Endothelial cell of umbilical vein (primary cell): Measurements from ENCODE around the gene RSL1D1. TPM values are rescaled to one million over a fixed set of nuclear protein-coding genes. Genes with fewer than 3 reads are reported as not detected.

Experiments
- BruUV-seq: library from RNA; stranded (reverse); fragments of 400-500 nt; replicated peaks from 2 replicates; lab custom pipeline; 2021; lab: Mats Ljungman, UMichigan
- CTCF ChIA-PET: fragments of 300-600, 350-600 bp; sonication (Branson Sonifier 250); formaldehyde crosslinking; loops from one replicate; lab custom pipeline; 2021; ENCODE audit warnings: antibody characterized with exemption, inconsistent platforms; lab: Charles Lee
- POLR2A ChIA-PET: fragments of 300-600, 350-600 bp; sonication (Branson Sonifier 250); formaldehyde crosslinking; loops from one replicate; lab custom pipeline; 2021; ENCODE audit warnings: antibody characterized with exemption, inconsistent platforms; lab: Charles Lee
- DNase-seq: peaks from one replicate; pipeline ENCODE4 v3.0.0-alpha.2; 2011; ENCODE audit warnings: low read depth, low spot score
- FAIRE-seq: peaks from 2 replicates; lab custom pipeline; 2011; peaks lifted over from hg19 to GRCh38; lab: Jason Lieb, UNC
- H2AFZ ChIP-seq: 2 replicates; pipeline ENCODE4 v1.6.0; 2012; ENCODE audit warnings: low read depth, low read length, control low read depth, inconsistent platforms
- H3K27ac ChIP-seq: 2 replicates; pipeline ENCODE4 v1.5.1; 2011; ENCODE audit warnings: low read depth, mild to moderate bottlenecking, control low read depth, low read length, moderate library complexity; ENCODE audit not compliant: insufficient read depth
- H3K27me3 ChIP-seq, 2 experiments: 2 replicates each; pipeline versions ENCODE4 v1.6.0 to v1.6.1; 2011; ENCODE audit warnings: low read length in 2 of 2, mixed read lengths in 1 of 2; ENCODE audit not compliant: control insufficient read depth in 2 of 2, insufficient read depth in 2 of 2
- H3K36me3 ChIP-seq, 2 experiments: 2 replicates in 1 of 2; 3 replicates in 1 of 2; pipeline ENCODE4 v1.5.1; 2011; ENCODE audit warnings: low read length in 2 of 2, mild to moderate bottlenecking in 1 of 2, moderate library complexity in 1 of 2; ENCODE audit not compliant: control insufficient read depth in 2 of 2, insufficient read depth in 2 of 2; ENCODE audit errors: extremely low read depth in 1 of 2
- H3K4me1 ChIP-seq: 3 replicates; pipeline ENCODE4 v1.5.1; 2011; ENCODE audit warnings: mild to moderate bottlenecking, low read length; ENCODE audit not compliant: control insufficient read depth, insufficient read depth; ENCODE audit errors: extremely low read depth
- H3K4me2 ChIP-seq: 2 replicates; pipeline ENCODE4 v1.6.1; 2011; ENCODE audit warnings: low read length, control low read depth, mixed read lengths; ENCODE audit not compliant: insufficient read depth
- H3K4me3 ChIP-seq, 3 experiments: fragments of 200-600 bp in 1 of 3; sonication (generic), shearing (Covaris generic) in 1 of 3; replicated peaks in 1 of 3; 2 replicates each; pipeline ENCODE4 v1.5.1; 2011 to 2016; ENCODE audit warnings: control low read depth in 3 of 3, low read length in 3 of 3, mild to moderate bottlenecking in 2 of 3, inconsistent platforms in 1 of 3, low read depth in 1 of 3, moderate library complexity in 1 of 3; ENCODE audit not compliant: insufficient read depth in 1 of 3
- H3K79me2 ChIP-seq: 2 replicates; pipeline ENCODE4 v1.6.0; 2012; ENCODE audit warnings: low read length, inconsistent platforms; ENCODE audit not compliant: control insufficient read depth, insufficient read depth
- H3K9ac ChIP-seq: replicated peaks from 2 replicates; pipeline ENCODE3; 2011; ENCODE audit warnings: low read length, control low read depth; ENCODE audit not compliant: insufficient read depth; ENCODE audit errors: extremely low read depth
- H3K9me1 ChIP-seq: replicated peaks from 3 replicates; pipeline ENCODE4 v1.6.0; 2011; ENCODE audit warnings: mild to moderate bottlenecking, low read length; ENCODE audit not compliant: control insufficient read depth, insufficient read depth; ENCODE audit errors: extremely low read depth
- H3K9me3 ChIP-seq: replicated peaks from 2 replicates; pipeline ENCODE4 v1.5.1; 2012; ENCODE audit warnings: low read length, inconsistent platforms; ENCODE audit not compliant: control insufficient read depth, insufficient read depth
- H4K20me1 ChIP-seq: replicated peaks from 2 replicates; pipeline ENCODE3; 2011; ENCODE audit warnings: mild to moderate bottlenecking, low read length; ENCODE audit not compliant: control insufficient read depth, insufficient read depth; ENCODE audit errors: extremely low read depth
- CTCF ChIP-seq, 2 donors: IDR thresholded peaks; 1 replicate in 1 of 2; 2 replicates in 1 of 2; pipeline ENCODE4 v1.5.1; 2011; ENCODE audit warnings: low read length in 2 of 2, mild to moderate bottlenecking in 2 of 2, moderate library complexity in 2 of 2, control low read depth in 1 of 2, inconsistent platforms in 1 of 2, low read depth in 1 of 2; ENCODE audit not compliant: insufficient read depth in 1 of 2; ENCODE audit errors: extremely low read depth in 1 of 2
- EZH2 ChIP-seq: IDR thresholded peaks from 2 replicates; pipeline ENCODE4 v1.6.1; 2012; ENCODE audit warnings: borderline replicate concordance, low read depth, mild to moderate bottlenecking, moderate library complexity, low read length, inconsistent platforms; ENCODE audit not compliant: severe bottlenecking
- GATA2 ChIP-seq: IDR thresholded peaks from 2 replicates; pipeline ENCODE4 v1.7.0; 2011; ENCODE audit warnings: low read depth, mild to moderate bottlenecking, moderate library complexity, mixed read lengths, low read length; ENCODE audit not compliant: insufficient read length, insufficient read depth
- JUN ChIP-seq: IDR thresholded peaks from 2 replicates; pipeline ENCODE4 v1.6.1; 2011; ENCODE audit warnings: borderline replicate concordance, low read depth; ENCODE audit not compliant: insufficient read length, insufficient read depth
- MAX ChIP-seq: IDR thresholded peaks from 2 replicates; pipeline ENCODE4 v1.6.1; 2011; ENCODE audit not compliant: insufficient read depth, insufficient read length
- MYC ChIP-seq: IDR thresholded peaks from one replicate; pipeline ENCODE4 v1.6.1; 2011; ENCODE audit warnings: mild to moderate bottlenecking, low read depth, low read length
- POLR2A ChIP-seq: IDR thresholded peaks from 2 replicates; pipeline ENCODE4 v1.6.1; 2012; ENCODE audit warnings: low read depth, mild to moderate bottlenecking, control low read depth, low read length
- POLR2AphosphoS5 ChIP-seq: IDR thresholded peaks from 2 replicates; pipeline ENCODE4 v1.6.1; 2012; ENCODE audit warnings: low read depth, mild to moderate bottlenecking, control low read depth, low read length, moderate library complexity; ENCODE audit not compliant: insufficient read depth
- dilution Hi-C: fragments of 300-500 bp; cut with MboI; formaldehyde crosslinking; loops from one replicate; pipeline ENCODE4 v1.15.0; 2019; ENCODE audit warnings: low sequenced_read_pairs; ENCODE audit not compliant: extremely low pct_ligation_motif_present
- intact Hi-C: fragments of 100-400 bp; cut with micrococcal nuclease; formaldehyde crosslinking; loops from one replicate; pipeline ENCODE4 v1.10.0; 2022
- polyA plus RNA-seq, 4 experiments: library from polyadenylated mRNA; depleted of rRNA in 3 of 4; stranded (reverse) in 3 of 4; unstranded in 1 of 4; fragments of >200 nt; gene quantifications; 2 replicates each; pipeline versions ENCODE4 v1.2.1 to v1.2.3, GENCODE V29; 2011 to 2012; ENCODE audit warnings: missing spikeins in 1 of 4
- total RNA-seq: library from RNA; stranded (reverse); gene quantifications from 2 replicates; pipeline ENCODE4 v1.2.3, GENCODE V29; 2021

RSL1D1 gene
- total and polyA plus RNA-seq, 2 donors (not counting 3 experiments of a cell fraction or from before 2014, with no cell fraction given) = 17.0 to 132 TPM

DNA sequence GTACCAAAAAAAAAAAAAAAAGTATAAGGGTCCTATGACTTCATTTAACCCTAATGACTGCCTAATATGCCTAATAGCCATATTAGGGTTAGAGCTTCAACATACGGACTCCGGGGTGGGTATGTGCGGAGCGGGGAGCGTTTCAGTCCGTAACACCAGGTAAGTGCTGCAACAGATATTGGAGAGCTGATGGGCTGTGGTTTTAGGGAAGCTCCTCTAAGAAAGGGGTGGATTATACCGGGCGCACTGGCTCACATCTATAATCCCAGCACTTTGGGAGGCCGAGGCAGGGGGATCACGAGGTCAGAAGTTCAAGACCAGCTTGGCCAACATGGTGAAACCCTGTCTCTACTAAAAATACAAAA is 52.3 kb downstream of the RSL1D1 start:
- H3K27me3 ChIP-seq = no peaks in the 10 kb centered on the region
- TF ChIP-seq CTCF (IDR thresholded peaks at IDR 0.05; ENCODE audit: extremely low read depth in 1 of 2, insufficient read depth in 1 of 2, low read depth in 1 of 2, low read length in 2 of 2) (no peak), GATA2 (no peak), POLR2AphosphoS5 (no peak), JUN (no peak), MYC (no peak), EZH2 (no peak), MAX (no peak), POLR2A (no peak)
- H3K9me3 ChIP-seq = no peaks in the 10 kb centered on the region
- ChIA-PET POLR2A (no interaction called here), CTCF (interaction anchor here (1.2 to 3.3 kb wide), 4 partner anchors 12 to 269 kb away, joined by 4 to 29 read pairs (median 12); no protein-coding TSS in a partner anchor)
- H3K79me2 ChIP-seq = peaks cover 43% of the 10 kb centered on the region
- DNase-seq (no peak), FAIRE-seq (no peak)
- no peaks in the 10 kb centered on the region for H3K9me1 ChIP-seq
- intact Hi-C loops (no loop called here), dilution Hi-C loops (no loop called here)
- H3K27ac ChIP-seq = no peak overlapping the region
- no peak overlapping the region for H3K4me3 ChIP-seq
- peak overlapping the region; percentile 88 for H3K4me2 ChIP-seq
- no peak overlapping the region for H2AFZ ChIP-seq
- no peaks in the 10 kb centered on the region for H4K20me1 ChIP-seq
- peaks cover 0 to 4% of the 10 kb centered on the region in 2 experiments for H3K36me3 ChIP-seq
- BruUV-seq = no TSS peak
- H3K9ac ChIP-seq = no peak overlapping the region
- H3K4me1 ChIP-seq = peaks cover 30% of the 10 kb centered on the region
